HG03520 (cell line): ENCODE results near the gene RNF17.

Experiments
- ATAC-seq: cut with Tn5 transposase; IDR thresholded peaks from one replicate; pipeline ENCODE4 v1.9.1; 2021; ENCODE audit warnings: mild to moderate bottlenecking, moderate library complexity; ENCODE audit not compliant: unreplicated experiment

RNF17 gene

DNA sequence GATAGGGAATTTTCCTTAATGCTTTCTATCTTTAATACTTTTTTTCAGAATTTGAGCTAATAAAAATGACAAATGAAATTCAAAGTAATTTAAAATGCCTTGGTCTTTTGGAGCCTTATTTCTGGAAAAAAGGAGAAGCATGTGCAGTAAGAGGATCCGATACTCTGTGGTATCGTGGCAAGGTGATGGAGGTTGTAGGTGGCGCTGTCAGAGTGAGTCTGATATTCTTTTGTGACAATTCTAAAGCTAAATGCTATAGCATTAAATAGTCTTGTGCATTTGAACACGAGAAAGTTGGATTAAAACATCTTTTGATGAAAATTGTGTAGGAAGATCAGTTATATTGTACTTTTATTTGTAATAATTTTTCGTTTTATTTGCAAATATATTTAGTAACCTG lies 95.0 kb downstream of the RNF17 start:
- ATAC-seq: no peak

DNA sequence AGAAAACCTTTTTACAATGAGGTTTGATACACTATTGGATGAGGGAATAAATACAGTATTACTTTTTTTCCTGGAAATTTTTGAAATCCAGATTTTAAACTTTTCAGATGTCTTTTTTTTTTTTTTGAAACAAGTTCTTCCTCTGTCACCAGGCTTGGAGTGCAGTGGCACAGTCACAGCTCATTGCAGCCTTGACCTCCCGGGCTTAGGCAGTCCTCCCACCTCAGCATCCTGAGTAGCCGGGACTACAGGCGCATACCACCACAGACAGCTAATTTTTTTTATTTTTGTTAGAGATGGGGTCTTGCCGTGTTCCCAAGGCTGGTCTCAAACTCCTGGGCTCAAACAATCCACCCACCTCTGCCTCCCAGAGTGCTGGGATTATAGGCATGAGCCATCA lies 96.8 kb downstream of the RNF17 start:
- no peak for ATAC-seq

DNA sequence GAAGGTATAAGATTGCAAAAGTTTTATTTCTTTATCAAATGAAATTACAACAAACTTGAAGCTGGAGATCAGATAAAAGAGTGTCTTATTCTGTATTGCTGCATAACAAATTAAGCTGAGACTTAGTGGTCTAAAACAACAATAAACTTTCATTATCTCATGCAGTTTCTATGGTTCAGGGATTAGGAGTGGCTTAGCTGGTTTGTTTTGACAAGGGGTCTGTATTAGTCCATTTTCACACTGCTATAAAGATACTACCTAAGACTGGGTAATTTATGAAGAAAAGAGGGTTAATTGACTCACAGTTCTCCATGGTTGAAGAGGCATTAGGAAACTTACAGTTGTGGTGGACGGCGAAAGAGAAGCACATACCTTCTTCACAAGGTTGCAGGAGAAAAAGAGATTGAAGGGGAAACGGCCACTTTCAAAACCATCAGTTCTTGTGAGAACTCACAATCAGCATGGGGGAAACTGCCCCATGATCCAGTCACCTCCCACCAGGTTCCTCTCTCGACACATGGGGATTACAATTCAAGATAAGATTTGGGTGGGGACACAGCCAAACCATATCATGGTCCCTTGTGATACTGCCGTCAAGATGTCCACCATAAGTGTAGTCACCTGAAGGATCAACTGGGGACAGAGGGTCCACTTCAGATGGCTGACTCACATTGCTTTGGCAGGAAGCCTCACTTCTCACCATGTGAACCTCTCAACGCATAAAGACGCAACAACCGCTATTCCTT lies 97.8 kb downstream of the RNF17 start:
- no peak for ATAC-seq

DNA sequence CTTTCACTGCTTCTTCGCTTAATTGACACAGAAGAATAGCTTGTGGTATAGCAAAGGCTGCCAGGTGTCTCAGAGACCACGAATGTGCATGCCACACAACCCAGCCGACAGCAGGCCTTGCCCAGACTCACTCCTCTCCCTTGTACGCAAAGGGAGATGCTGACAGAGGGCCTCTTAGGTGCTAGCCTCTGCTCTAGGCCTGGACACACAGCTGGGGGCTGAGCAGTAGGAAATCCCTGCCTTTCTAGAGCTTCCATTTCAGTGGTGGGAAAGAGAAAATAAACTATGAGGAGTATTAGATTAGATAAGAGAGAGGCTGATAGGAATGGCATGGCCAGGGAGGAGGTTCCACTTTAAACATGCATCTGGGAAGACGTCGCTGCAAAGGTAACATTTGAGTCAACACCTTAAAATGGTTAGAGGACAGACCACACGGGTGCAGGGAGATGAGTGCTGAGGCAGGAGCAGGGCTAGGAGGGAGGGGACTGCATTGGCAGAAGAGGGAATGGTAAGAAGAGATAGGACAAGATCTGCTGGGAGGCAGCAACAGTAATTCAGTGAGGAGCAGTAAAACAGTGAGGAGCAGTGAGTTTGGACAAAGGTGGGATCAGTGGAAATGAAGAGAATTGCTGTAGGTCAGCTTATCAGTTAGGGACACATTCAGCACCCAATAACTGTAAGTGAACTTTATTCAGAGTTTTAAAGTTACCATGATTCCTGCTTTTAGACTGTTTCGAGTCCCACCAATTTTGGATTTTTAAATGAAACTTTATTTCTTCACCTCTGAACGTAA lies 100.0 kb downstream of the RNF17 start:
- ATAC-seq: no peak

DNA sequence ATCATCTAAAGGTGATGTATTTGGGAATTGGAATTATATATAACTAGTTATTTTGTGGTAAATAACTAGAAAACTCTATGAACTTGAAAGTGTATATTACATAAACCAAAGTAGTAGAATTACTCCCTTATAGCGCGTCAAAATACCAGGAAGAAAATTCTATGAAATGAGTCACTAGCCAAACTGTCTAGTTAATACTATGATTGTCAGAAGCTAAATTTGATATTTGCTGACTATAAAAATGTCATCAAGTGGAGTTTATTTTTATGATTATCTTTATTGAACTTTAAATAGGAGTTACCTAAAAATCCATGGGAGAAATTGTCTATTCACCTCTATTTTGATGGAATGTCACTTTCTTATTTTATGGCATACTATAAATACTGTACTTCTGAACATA lies 100.6 kb downstream of the RNF17 start:
- no peak for ATAC-seq

DNA sequence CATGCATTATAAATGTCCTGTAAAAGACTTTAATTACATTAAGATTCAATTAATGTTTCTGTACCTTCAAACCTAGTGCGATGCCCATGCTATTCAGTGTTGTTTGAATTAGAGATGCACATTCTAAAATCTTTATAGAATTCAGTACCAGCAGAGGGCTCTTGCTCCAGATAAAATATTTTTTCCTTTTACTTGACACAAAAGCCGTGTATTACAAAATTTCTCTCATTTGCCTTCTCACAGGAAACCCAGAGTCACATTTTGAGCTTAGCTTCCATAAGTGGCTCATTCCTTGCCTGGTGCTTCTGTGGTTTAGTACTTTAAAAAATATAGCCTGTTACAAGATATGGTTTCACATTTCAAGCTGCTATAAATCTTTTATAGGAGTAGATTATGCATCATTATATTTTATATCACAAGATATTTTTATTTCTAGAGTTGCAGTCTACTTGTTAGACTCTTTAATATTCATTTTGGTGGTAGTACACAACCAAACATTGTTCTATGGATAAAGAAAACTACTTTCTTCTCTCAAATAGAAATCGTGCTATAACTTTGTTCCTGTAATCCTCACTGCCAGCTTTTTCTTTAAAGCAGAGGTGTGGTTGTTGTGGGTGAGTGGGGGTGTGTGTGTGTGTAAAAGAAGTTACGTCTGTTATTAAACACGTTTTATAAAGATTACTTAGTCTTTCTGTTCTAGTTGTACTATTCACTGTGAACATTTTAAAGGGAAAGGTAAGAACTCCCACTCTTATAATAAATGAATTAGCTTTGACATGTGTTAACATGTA lies 101.4 kb downstream of the RNF17 start:
- ATAC-seq: no peak

DNA sequence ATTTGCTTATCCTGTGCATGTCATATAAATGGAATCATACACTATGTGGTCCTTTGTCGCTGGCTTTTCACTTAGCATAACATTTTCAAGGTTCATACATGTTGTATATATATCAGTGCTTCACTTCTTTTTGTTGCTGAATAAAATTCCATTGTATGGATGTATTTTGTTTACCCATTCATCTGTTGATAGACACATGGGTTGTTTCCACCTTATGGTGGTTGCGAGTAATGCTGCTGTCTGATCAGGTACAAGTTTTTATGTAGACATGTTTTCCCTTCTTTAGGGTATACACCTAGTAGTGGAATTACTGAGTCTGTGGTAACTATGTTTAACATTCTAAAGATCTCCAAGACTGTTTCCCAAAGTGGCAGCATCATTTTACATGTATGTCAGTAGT lies 102.5 kb downstream of the RNF17 start:
- ATAC-seq: no peak

DNA sequence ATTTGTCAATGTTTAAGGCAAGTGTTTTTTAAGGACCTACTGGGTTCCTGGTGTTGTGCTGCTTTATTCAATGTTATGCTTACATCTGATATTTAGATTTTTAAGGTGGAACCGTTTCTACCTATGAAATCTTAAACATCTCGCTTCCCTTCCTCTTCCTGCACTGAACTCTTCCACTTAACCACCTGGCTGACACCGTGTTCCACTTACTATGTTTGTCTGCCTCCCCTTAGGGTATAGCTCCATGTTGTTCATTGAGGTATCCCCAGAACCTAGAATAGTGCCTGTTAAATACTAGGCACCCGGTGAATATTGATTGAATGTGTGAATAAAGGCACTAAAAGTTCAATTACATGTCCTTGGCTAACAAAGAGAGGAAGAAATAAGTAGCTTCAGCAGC lies 104.9 kb downstream of the RNF17 start:
- ATAC-seq: no peak

DNA sequence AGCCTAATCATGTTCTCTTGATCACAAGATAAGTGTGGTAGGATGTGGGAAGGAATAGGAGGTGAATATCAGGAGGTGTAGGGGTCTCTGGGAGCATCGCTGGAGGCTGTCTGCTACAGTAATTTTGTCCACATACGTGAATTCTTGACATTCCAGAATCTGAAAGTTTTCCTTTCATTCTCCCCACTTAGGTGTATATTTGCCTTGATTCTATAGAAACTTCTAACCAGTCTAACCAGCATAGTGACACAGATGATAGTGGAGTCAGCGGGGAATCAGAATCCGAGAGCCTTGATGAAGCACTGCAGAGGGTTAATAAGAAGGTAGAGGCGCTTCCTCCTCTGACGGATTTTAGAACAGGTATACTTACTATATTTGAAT lies 106.4 kb downstream of the RNF17 start:
- no peak for ATAC-seq

DNA sequence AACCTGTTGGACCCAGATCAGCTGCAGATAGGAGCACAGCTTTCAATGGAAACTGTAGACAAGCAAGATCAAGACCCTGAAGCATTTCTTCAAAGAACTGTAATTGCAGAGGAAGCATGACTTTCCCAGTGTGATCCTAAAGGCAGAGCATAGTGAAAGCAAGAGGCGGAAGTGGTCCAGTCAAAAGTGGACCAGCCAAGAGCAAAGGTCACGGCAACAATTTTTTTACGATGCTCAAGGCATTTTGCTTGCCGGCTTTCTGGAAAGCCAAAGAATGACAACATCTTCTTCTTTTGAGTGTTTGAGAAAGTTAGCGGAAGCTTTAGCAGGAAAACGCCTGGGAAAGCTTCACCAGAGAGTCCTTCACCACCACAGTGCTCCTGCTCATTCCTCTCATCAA lies 111.6 kb downstream of the RNF17 start:
- no peak for ATAC-seq

DNA sequence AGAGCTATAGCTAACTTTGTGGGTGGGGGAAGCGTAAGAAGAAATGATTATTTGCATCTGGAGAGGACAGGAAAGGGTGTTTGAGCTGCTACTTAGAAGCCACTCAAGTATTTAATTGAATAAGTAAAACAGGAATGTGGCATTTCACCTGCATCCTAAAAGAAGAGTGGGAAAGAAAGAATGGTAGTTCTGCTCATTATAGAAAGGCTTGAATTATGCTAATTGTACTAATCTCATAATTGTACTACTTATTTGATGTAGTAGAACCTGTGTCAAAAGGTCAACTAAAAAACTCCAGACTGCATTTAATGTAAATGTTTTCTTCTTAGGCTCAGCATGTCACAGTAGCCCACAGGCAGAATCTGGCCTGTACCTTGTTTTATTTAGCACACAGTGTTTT lies 113.6 kb downstream of the RNF17 start:
- no peak for ATAC-seq

DNA sequence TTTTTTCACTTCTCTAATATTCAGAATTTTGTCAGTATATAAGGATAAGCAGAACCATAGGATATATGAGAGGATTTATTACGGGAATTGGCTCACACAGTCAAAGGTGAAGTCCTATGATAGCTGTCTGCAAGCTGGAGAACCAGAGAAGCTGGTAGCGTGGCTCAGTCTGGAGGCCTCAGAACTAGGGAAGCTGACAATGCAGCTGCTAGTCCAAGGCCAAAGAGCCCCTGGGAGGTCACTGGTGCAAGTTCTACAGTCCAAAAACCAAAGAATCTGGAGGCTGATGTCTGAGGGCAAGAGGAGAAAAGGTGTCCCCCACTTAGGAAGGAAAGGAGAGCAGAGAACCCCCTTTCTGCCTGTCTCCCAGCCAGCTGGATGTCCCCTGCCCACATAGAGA lies 114.4 kb downstream of the RNF17 start:
- ATAC-seq: no peak

DNA sequence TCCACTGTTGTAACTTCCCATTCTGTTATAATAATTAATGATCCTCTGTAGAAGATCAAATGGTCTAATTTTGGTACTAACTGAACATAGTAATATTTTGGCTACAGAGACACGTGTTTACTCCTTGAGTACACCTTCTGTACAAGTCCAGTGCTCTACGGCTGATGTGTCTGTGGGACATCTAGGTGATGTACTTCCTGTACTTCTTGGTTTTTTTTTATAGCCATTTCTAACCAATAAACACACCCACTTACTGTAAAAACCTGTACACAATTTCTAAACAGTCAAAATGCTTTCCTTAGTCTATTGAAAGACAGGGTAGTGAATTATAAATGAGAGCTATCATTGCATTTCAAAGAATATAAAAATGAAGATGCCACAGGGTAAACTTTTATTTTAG lies 118.7 kb downstream of the RNF17 start:
- ATAC-seq: no peak

DNA sequence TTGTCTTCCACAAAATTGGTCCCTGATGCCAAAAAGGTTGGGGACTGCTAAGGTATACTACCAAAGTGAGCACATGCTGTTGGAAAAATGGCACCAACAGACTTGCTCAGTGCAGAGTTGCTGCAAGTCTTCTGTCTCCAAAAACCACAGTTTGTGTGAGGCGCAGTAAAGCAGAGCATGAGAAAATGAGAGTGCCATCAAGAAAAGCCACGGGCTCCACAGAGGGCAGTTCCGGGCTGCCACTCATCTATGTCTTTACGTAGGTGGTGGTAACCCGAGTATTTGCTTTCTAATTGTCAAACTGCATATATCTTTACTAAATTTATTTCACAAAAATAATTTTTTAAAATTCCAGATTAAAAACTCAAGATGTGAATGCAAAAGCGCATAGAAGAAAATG lies 123.8 kb downstream of the RNF17 start:
- no peak for ATAC-seq

DNA sequence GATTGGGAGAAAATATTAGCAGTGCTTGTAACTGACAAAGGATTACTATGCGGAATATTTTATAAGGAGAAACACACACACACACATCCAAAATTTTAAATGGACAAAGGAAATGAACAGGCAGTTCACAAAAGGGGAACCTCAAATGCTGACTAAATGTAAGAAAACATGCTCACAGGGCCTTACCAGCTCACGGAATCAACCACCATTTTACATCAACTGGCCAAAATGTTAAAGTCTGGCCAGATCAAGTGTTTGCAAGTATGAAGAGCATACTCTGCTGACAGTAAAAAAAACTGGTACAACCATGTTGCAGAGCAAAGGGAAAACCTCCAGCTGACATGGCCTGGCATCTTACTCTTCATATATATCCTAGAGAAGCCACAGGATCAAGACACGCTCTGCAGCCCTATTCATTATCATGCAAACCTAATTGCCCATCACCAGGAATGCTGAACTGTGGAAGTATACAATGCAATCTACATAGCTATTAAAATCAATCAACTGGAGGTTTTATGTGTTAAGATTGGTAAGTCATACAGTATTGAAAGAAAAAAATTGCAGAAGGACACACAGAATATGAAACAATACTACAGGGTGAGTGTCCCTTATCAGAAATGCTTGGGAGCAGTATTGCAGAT lies 124.4 kb downstream of the RNF17 start:
- peak; percentile 43 for ATAC-seq

DNA sequence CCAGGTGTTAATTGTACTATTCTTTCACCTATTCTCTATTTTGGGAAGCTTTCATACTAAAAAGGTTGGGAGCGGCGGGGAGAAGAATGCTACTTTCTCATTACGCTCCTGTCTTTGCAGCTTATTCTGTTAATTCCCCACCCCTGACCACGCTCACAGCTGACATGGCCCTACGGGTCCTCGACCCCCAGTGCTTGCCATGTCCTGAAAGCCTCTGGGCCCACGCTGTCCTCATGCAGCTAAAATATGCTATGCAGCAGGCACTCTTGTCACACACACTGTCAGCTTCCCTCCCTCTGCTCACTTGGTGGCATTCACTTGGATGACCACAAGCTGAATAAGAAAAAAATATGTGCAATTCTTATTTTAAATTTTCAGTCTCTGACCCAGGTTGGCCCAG lies 126.3 kb downstream of the RNF17 start:
- ATAC-seq: no peak

DNA sequence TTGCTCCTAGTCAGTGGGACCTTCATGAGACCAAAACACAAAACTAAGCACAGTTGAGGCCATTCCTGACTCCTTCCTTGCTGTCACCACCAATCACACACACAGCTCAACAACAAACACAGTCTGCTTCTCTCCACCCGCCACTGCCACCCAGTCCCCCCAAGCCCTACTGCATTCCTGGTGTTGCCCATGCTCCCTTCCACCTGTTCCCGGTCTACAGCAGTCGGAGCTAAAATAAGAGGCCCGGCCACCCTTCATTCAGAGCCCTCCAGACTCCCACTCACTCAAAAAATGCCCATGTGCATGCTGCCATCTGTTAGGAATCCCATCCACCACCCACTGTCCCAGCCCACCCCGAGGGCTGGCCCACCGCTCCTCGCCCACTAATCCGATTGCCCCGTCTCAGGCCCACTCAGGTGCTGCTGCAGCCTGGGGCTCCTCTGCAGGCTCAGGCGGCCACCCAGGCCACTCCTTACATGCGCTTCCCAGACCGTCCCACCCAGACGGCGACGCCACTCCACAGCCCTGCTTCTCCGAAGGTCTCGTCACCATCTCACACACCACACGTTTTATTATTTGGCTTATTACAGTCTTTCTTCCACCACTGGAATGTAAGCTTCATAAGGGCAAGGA lies 127.6 kb downstream of the RNF17 start:
- ATAC-seq: no peak

DNA sequence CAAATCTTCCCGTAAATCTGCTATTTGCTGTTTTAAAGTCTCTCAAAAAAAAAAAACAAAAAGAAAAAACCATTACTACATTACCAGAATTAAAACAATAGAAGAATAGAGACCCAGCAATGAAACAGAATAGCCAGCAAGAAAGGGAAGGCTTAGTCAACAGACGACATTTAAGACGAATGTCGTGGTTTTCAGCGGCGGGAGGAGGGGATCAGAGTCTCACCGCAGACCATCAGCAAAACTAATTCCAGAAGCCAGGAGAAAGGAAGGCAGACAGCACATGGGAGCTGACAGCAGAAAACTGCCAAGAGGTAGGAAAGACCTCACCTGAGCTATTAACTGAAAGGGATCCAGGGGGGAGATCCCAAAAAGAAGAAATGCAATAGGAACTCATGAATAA lies 128.9 kb downstream of the RNF17 start:
- ATAC-seq: no peak

DNA sequence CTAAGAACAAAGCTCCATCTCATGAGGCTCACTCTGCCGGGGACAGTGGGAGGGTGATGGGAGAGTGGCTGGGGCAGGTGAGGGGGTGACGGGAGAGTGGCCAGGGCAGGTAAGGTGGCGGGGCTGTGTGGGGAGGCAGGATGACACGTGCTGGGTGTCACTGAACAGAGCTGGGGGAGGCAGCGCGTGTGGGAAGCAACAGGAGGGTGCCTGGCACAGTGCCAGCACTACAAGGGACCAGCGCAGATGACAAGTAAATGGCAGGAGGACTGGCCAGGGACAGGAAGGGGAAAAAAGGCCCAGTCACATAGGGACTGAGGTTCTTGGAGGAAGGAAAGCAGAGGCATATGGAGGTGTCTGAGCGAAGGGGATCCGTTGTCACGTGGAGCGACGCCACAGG lies 129.9 kb downstream of the RNF17 start:
- no peak for ATAC-seq

DNA sequence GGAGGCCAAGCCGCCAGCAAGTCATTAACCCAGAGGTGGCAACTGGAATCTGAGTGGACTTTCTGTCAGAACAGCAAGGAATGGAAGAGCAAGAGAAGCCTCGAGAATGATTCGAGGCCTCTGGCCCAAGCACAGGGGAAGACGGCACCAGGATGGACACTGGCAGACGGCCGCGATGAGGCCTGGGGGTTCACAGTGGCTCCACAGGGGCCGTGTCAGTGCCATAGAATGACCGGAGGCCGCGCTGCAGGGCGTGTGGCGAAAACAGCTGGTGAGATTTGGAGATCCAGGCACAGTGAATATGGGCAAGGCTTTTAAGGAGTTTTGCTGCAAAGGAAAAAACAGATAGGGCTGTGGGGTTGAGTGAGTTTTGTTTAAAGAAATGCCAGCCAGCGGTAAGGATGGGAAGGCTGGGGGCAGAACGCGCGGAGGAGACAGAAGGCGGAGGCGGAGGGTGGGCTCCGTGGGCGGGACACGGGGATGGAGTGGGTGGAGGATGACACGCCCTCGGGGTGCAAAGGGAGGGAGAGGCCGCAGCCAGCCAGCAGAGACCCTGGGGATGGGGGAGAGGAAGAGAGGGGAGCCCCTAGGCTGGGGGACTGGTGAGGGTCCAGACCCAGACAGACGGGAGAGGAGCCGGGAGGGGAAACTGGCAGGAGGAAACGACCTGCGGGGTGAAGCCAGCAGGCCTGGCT lies 130.5 kb downstream of the RNF17 start:
- no peak for ATAC-seq
